Esophagus squamous epithelium (tissue), 5 donors: ENCODE results near the gene AKNA. TPM values are rescaled to one million over a fixed set of nuclear protein-coding genes. Genes with fewer than 3 reads are reported as not detected.

ENCODE experiments used
- DNase-seq: peaks from one replicate; lab custom pipeline; 2025; lab: John Stamatoyannopoulos, UW
- H3K27ac ChIP-seq, 4 donors: fragments of 200-600 bp; sonication (generic); one replicate each; pipeline ENCODE4 v1.5.1; 2016 to 2019; ENCODE audit warnings: mild to moderate bottlenecking in 1 of 4
- H3K27me3 ChIP-seq, 4 donors: fragments of 200-600 bp; sonication (generic); 1 replicate in 3 of 4; 2 replicates in 1 of 4; pipeline versions ENCODE4 v1.5.1 to v1.6.0; 2017 to 2021; ENCODE audit warnings: antibody characterized with exemption in 1 of 4
- H3K36me3 ChIP-seq, 3 donors: fragments of 200-600 bp; sonication (generic); one replicate each; pipeline ENCODE4 v1.5.1; 2016 to 2019
- H3K4me1 ChIP-seq, 3 donors: fragments of 200-600 bp; sonication (generic); one replicate each; pipeline ENCODE4 v1.5.1; 2017 to 2019
- H3K4me3 ChIP-seq, 4 donors: fragments of 200-600 bp; sonication (generic); 1 replicate in 3 of 4; 2 replicates in 1 of 4; pipeline ENCODE4 v1.5.1; 2016 to 2019; ENCODE audit warnings: mild to moderate bottlenecking in 2 of 4, moderate library complexity in 1 of 4
- H3K9me3 ChIP-seq, 3 donors: fragments of 200-600 bp; sonication (generic); one replicate each; pipeline ENCODE4 v1.5.1; 2016 to 2019
- CTCF ChIP-seq, 6 experiments: fragments of 450-650 bp in 4 of 6; fragments of 200-600 bp in 2 of 6; sonication (generic) in 2 of 6; IDR thresholded peaks; one replicate each; pipeline ENCODE4 v1.5.1; 2016 to 2019; ENCODE audit warnings: antibody characterized with exemption in 6 of 6, mild to moderate bottlenecking in 4 of 6, moderate library complexity in 4 of 6
- POLR2A ChIP-seq, 4 donors: fragments of 450-650 bp; IDR thresholded peaks; one replicate each; pipeline ENCODE4 v1.6.1; 2017; ENCODE audit warnings: antibody characterized with exemption in 4 of 4, mild to moderate bottlenecking in 4 of 4, moderate library complexity in 3 of 4
- WGBS, 2 donors: methylation state at CpG; one replicate each; pipeline ENCODE4 v1.1.5; 2018; 5-methylcytosine and 5-hydroxymethylcytosine counted together
- intact Hi-C: fragments of 100-400 bp; cut with DNase I; formaldehyde crosslinking; loops from one replicate; pipeline ENCODE4 v1.15.0; 2022
- total RNA-seq, 4 donors: library from RNA; depleted of rRNA; stranded (reverse); fragments of >200 nt; gene quantifications; one replicate each; pipeline ENCODE4 v1.1.0, GENCODE V29; 2016
- donor health status: DM: yes; HTN: yes; CAD: no.

AKNA gene
- total RNA-seq, 4 donors from 2014 or later, result 6.1 to 25.0 (median 7.6) TPM

- H3K4me3 ChIP-seq, result no peak overlapping the region
- H3K4me1 ChIP-seq, result peaks cover 0 to 38% (median 4%) of the 10 kb centered on the region in 3 donors
- no peaks in the 10 kb centered on the region for H3K36me3 ChIP-seq
- intact Hi-C loops, result loop anchor here (5.0 kb wide), 1 partner anchor 128 kb away; the partner anchor contains the start of gene COL27A1
- no peak overlapping the region for H3K27ac ChIP-seq
- no peak for TF ChIP-seq CTCF (IDR thresholded peaks at IDR 0.05)
- TF ChIP-seq POLR2A (IDR thresholded peaks at IDR 0.05), result no peak
- 37 to 56% methylated on average over 9 to 16 of the region's 20 CpGs for WGBS, 2 donors
- no peaks in the 10 kb centered on the region for H3K9me3 ChIP-seq
- no peak for DNase-seq
- H3K27me3 ChIP-seq, result no peaks in the 10 kb centered on the region
Observed at GRCh38 chr9:114285166-114285867, 102.5 kb downstream of the AKNA start.

GRCh38 chr9:114284316-114285060, 103.3 kb downstream of the AKNA start:
- DNase-seq, result no peak
- Histone ChIP-seq H3K4me3 (no peak overlapping the region), H3K9me3 (no peaks in the 10 kb centered on the region), H3K27me3 (no peaks in the 10 kb centered on the region), H3K27ac (no peak overlapping the region), H3K36me3 (no peaks in the 10 kb centered on the region), H3K4me1 (peaks cover 0 to 45% (median 5%) of the 10 kb centered on the region in 3 donors)
- intact Hi-C loops, result loop anchor here (5.0 kb wide), 1 partner anchor 127 kb away; the partner anchor contains the start of gene COL27A1
- WGBS, 2 donors, result 73 to 96% methylated on average over 4 of the region's 11 CpGs
- no peak for TF ChIP-seq CTCF (IDR thresholded peaks at IDR 0.05)
- no peak for TF ChIP-seq POLR2A (IDR thresholded peaks at IDR 0.05)

Other genes with a start within 250 kb of the AKNA start
- gene COL27A1, start 232.4 kb downstream of the AKNA start, total RNA-seq, result 10 to 100 TPM in 2 of 4 donors, 1 to 10 TPM in 2; 7.5 to 34.0 (median 12.0) TPM
- under 1 TPM in 1 of 4 donors, not detected in 3; 0.41 TPM for gene ORM1, start 64.9 kb downstream of the AKNA start, total RNA-seq
- not detected for gene ORM2, start 58.1 kb downstream of the AKNA start, total RNA-seq
- 1 to 10 TPM; 2.9 to 6.1 (median 3.4) TPM for gene WHRN, start 117.5 kb upstream of the AKNA start, total RNA-seq
- 100 to 1,000 TPM; 151 to 210 (median 185) TPM for gene ATP6V1G1, start 199.8 kb upstream of the AKNA start, total RNA-seq
- 1 to 10 TPM; 3.2 to 6.5 (median 6.2) TPM for gene TMEM268, start 223.3 kb upstream of the AKNA start, total RNA-seq